HepG2 (cell line): ENCODE data around the gene COL18A1. TPM values are rescaled to one million over a fixed set of nuclear protein-coding genes. Genes with fewer than 3 reads are reported as not detected.

ENCODE experiments used
- ATF6 ChIP-seq: sonication (generic); formaldehyde crosslinking; conservative IDR thresholded peaks from 2 replicates; pipeline ENCODE4 v1.4.0; 2020; ENCODE audit warnings: missing genetic modification reagents
- ATM ChIP-seq: fragments of 450-650 bp; IDR thresholded peaks from 2 replicates; pipeline ENCODE4 v1.7.1; 2017; ENCODE audit warnings: mild to moderate bottlenecking, borderline replicate concordance
- JUN ChIP-seq: sonication (generic); formaldehyde crosslinking; IDR thresholded peaks from 2 replicates; pipeline ENCODE4 v1.4.0; 2020; ENCODE audit warnings: mild to moderate bottlenecking, missing genetic modification reagents
- KDM1A ChIP-seq: IDR thresholded peaks from 2 replicates; pipeline ENCODE4 v1.6.1; 2016; ENCODE audit warnings: missing compliant biosample characterization
- SIX4 ChIP-seq: sonication (generic); formaldehyde crosslinking; IDR thresholded peaks from 2 replicates; pipeline ENCODE4 v1.4.0; 2020; ENCODE audit warnings: missing genetic modification reagents
- SMAD9 ChIP-seq: sonication (generic); formaldehyde crosslinking; IDR thresholded peaks from 2 replicates; pipeline ENCODE4 v1.5.1; 2020; ENCODE audit warnings: mild to moderate bottlenecking, missing genetic modification reagents
- THAP11 ChIP-seq: IDR thresholded peaks from 2 replicates; pipeline ENCODE4 v1.6.1; 2016; ENCODE audit warnings: missing biosample characterization, missing genetic modification reagents
- ZNF224 ChIP-seq: sonication (generic); formaldehyde crosslinking; IDR thresholded peaks from 2 replicates; pipeline ENCODE4 v1.5.0; 2020; ENCODE audit warnings: mild to moderate bottlenecking, missing genetic modification reagents
- ZNF530 ChIP-seq: sonication (generic); formaldehyde crosslinking; IDR thresholded peaks from 2 replicates; pipeline ENCODE4 v1.5.0; 2020; ENCODE audit warnings: low read depth, mild to moderate bottlenecking, missing genetic modification reagents
- ZNF674 ChIP-seq: sonication (generic); formaldehyde crosslinking; IDR thresholded peaks from 2 replicates; pipeline ENCODE4 v1.5.0; 2020; ENCODE audit warnings: low read depth, mild to moderate bottlenecking, missing genetic modification reagents
- polyA plus RNA-seq, 8 experiments: library from polyadenylated mRNA; depleted of rRNA in 3 of 8; stranded (reverse) in 7 of 8; unstranded in 1 of 8; fragments of >200 nt; fragmentation: Illumina TruSeq in 4 of 8; extraction: Trizol in 4 of 8; gene quantifications; 2 replicates each; pipeline versions ENCODE4 v1.2.1 to v1.2.3, GENCODE V29; 2011 to 2016; ENCODE audit warnings: low read depth in 4 of 8, missing spikeins in 1 of 8, mixed read lengths in 1 of 8; ENCODE audit not compliant: insufficient read depth in 1 of 8
- total RNA-seq, 5 experiments: library from RNA; depleted of rRNA; stranded (reverse); fragments of >200 nt; fragmentation: Illumina TruSeq; extraction: Trizol; gene quantifications; 2 replicates each; pipeline ENCODE4 v1.2.3, GENCODE V29; 2016; ENCODE audit warnings: low read depth in 1 of 5
- TF ChIP-seq, protein P1 (sequence below): sonication (generic); formaldehyde crosslinking; IDR thresholded peaks from 2 replicates; pipeline ENCODE4 v1.5.1; 2020; ENCODE audit warnings: missing genetic modification reagents, mild to moderate bottlenecking, borderline replicate concordance
- TF ChIP-seq, protein P2 (sequence below): sonication (generic); formaldehyde crosslinking; IDR thresholded peaks from 2 replicates; pipeline ENCODE4 v1.5.0; 2020; ENCODE audit warnings: missing genetic modification reagents
- TF ChIP-seq, protein P3 (sequence below): sonication (generic); formaldehyde crosslinking; IDR thresholded peaks from 2 replicates; pipeline ENCODE4 v1.4.0; 2020; ENCODE audit warnings: missing genetic modification reagents, borderline replicate concordance
- TF ChIP-seq, protein P4 (sequence below): sonication (generic); formaldehyde crosslinking; IDR thresholded peaks from 2 replicates; pipeline ENCODE4 v1.4.0; 2020; ENCODE audit warnings: mild to moderate bottlenecking, missing genetic modification reagents, borderline replicate concordance

Gene COL18A1
- total and polyA plus RNA-seq, 2 of the 13 experiments (the other 11 are each of a cell fraction or from before 2014, with no cell fraction given) = 79.0 to 102 TPM

DNA sequence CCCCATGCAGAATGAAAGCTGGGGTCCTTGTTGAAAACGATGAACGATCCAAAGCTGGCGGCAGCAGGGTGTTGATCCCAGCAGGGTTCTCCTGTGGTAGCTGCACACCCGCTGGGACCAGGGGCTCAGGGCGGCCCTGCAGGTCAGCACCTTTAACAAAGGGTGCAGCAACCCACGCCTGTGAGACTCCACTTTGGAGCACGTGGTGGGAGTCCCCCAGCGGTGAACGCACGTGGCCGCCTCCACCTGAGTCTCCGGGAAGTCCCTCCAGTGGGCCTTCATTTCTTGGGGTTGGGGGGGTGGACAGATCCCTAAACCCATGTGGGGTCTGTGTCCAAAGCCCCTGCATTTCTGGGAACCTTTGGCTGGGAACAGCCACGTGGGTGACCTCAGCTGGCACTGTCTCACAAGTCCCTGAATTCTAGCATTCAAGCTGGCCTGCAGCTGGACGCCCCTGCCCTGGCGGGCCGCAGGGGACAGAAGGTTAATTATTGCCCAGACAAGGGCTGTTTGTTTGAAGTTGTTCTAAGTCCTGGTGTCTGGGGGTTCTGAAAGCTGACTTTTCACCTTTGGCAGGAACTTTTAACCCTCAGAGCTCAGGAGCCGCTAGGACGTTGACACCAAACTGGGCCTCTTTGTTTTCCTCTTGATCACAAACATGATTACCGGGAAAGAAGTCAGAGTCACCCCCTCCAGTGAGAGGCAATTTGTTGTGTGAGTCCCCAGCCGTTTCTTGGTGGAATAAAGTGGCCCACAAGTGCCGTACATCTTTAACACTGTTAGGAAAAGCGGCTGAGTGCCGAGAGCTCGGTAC is 64.5 kb downstream of the COL18A1 start (continued):
- TF ChIP-seq ZNF674 (CRISPR knock-in tag) (no peak), KDM1A (no peak), SIX4 (CRISPR knock-in tag) (0 out of 2 replicates have a peak, but pooled peaks have one; percentile 62), ATM (no peak), ZNF224 (peak; percentile 100), THAP11 (CRISPR knock-in tag) (peak; percentile 72), SMAD9 (CRISPR knock-in tag) (no peak), JUN (peak; percentile 60), ZNF530 (CRISPR knock-in tag) (0 out of 2 replicates have a peak, but pooled peaks have one; percentile 69), ATF6 (CRISPR knock-in tag) (0 out of 2 replicates have a peak, but pooled peaks have one; percentile 66)
- TF ChIP-seq, protein P1, sequence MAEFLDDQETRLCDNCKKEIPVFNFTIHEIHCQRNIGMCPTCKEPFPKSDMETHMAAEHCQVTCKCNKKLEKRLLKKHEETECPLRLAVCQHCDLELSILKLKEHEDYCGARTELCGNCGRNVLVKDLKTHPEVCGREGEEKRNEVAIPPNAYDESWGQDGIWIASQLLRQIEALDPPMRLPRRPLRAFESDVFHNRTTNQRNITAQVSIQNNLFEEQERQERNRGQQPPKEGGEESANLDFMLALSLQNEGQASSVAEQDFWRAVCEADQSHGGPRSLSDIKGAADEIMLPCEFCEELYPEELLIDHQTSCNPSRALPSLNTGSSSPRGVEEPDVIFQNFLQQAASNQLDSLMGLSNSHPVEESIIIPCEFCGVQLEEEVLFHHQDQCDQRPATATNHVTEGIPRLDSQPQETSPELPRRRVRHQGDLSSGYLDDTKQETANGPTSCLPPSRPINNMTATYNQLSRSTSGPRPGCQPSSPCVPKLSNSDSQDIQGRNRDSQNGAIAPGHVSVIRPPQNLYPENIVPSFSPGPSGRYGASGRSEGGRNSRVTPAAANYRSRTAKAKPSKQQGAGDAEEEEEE = no peak
- TF ChIP-seq, protein P2, sequence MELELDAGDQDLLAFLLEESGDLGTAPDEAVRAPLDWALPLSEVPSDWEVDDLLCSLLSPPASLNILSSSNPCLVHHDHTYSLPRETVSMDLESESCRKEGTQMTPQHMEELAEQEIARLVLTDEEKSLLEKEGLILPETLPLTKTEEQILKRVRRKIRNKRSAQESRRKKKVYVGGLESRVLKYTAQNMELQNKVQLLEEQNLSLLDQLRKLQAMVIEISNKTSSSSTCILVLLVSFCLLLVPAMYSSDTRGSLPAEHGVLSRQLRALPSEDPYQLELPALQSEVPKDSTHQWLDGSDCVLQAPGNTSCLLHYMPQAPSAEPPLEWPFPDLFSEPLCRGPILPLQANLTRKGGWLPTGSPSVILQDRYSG (CRISPR knock-in tag) = 0 out of 2 replicates have a peak, but pooled peaks have one; percentile 31
- TF ChIP-seq, protein P3, sequence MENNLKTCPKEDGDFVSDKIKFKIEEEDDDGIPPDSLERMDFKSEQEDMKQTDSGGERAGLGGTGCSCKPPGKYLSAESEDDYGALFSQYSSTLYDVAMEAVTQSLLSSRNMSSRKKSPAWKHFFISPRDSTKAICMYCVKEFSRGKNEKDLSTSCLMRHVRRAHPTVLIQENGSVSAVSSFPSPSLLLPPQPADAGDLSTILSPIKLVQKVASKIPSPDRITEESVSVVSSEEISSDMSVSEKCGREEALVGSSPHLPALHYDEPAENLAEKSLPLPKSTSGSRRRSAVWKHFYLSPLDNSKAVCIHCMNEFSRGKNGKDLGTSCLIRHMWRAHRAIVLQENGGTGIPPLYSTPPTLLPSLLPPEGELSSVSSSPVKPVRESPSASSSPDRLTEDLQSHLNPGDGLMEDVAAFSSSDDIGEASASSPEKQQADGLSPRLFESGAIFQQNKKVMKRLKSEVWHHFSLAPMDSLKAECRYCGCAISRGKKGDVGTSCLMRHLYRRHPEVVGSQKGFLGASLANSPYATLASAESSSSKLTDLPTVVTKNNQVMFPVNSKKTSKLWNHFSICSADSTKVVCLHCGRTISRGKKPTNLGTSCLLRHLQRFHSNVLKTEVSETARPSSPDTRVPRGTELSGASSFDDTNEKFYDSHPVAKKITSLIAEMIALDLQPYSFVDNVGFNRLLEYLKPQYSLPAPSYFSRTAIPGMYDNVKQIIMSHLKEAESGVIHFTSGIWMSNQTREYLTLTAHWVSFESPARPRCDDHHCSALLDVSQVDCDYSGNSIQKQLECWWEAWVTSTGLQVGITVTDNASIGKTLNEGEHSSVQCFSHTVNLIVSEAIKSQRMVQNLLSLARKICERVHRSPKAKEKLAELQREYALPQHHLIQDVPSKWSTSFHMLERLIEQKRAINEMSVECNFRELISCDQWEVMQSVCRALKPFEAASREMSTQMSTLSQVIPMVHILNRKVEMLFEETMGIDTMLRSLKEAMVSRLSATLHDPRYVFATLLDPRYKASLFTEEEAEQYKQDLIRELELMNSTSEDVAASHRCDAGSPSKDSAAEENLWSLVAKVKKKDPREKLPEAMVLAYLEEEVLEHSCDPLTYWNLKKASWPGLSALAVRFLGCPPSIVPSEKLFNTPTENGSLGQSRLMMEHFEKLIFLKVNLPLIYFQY (CRISPR knock-in tag) = 0 out of 2 replicates have a peak, but pooled peaks have one; percentile 87
- TF ChIP-seq, protein P4, sequence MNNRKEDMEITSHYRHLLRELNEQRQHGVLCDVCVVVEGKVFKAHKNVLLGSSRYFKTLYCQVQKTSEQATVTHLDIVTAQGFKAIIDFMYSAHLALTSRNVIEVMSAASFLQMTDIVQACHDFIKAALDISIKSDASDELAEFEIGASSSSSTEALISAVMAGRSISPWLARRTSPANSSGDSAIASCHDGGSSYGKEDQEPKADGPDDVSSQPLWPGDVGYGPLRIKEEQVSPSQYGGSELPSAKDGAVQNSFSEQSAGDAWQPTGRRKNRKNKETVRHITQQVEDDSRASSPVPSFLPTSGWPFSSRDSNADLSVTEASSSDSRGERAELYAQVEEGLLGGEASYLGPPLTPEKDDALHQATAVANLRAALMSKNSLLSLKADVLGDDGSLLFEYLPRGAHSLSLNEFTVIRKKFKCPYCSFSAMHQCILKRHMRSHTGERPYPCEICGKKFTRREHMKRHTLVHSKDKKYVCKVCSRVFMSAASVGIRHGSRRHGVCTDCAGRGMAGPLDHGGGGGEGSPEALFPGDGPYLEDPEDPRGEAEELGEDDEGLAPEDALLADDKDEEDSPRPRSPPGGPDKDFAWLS (CRISPR knock-in tag) = no peak
